Endothelial cell of umbilical vein (primary cell): ENCODE data around the gene TRIM39. TPM values are rescaled to one million over a fixed set of nuclear protein-coding genes. Genes with fewer than 3 reads are reported as not detected.
A peak's percentile ranks its signal among the peaks of the same experiment; 100 is the strongest.

Experiments
- BruUV-seq: library from RNA; stranded (reverse); fragments of 400-500 nt; replicated peaks from 2 replicates; lab custom pipeline; 2021; lab: Mats Ljungman, UMichigan
- CTCF ChIA-PET: fragments of 300-600, 350-600 bp; sonication (Branson Sonifier 250); formaldehyde crosslinking; loops from one replicate; lab custom pipeline; 2021; ENCODE audit warnings: antibody characterized with exemption, inconsistent platforms; lab: Charles Lee
- POLR2A ChIA-PET: fragments of 300-600, 350-600 bp; sonication (Branson Sonifier 250); formaldehyde crosslinking; loops from one replicate; lab custom pipeline; 2021; ENCODE audit warnings: antibody characterized with exemption, inconsistent platforms; lab: Charles Lee
- DNase-seq: peaks from one replicate; pipeline ENCODE4 v3.0.0-alpha.2; 2011; ENCODE audit warnings: low read depth, low spot score
- FAIRE-seq: peaks from 2 replicates; lab custom pipeline; 2011; peaks lifted over from hg19 to GRCh38; lab: Jason Lieb, UNC
- H2AFZ ChIP-seq: 2 replicates; pipeline ENCODE4 v1.6.0; 2012; ENCODE audit warnings: low read depth, low read length, control low read depth, inconsistent platforms
- H3K27ac ChIP-seq: 2 replicates; pipeline ENCODE4 v1.5.1; 2011; ENCODE audit warnings: low read depth, mild to moderate bottlenecking, control low read depth, low read length, moderate library complexity; ENCODE audit not compliant: insufficient read depth
- H3K27me3 ChIP-seq, 2 experiments: 2 replicates each; pipeline versions ENCODE4 v1.6.0 to v1.6.1; 2011; ENCODE audit warnings: low read length in 2 of 2, mixed read lengths in 1 of 2; ENCODE audit not compliant: control insufficient read depth in 2 of 2, insufficient read depth in 2 of 2
- H3K36me3 ChIP-seq, 2 experiments: 2 replicates in 1 of 2; 3 replicates in 1 of 2; pipeline ENCODE4 v1.5.1; 2011; ENCODE audit warnings: low read length in 2 of 2, mild to moderate bottlenecking in 1 of 2, moderate library complexity in 1 of 2; ENCODE audit not compliant: control insufficient read depth in 2 of 2, insufficient read depth in 2 of 2; ENCODE audit errors: extremely low read depth in 1 of 2
- H3K4me1 ChIP-seq: 3 replicates; pipeline ENCODE4 v1.5.1; 2011; ENCODE audit warnings: mild to moderate bottlenecking, low read length; ENCODE audit not compliant: control insufficient read depth, insufficient read depth; ENCODE audit errors: extremely low read depth
- H3K4me2 ChIP-seq: 2 replicates; pipeline ENCODE4 v1.6.1; 2011; ENCODE audit warnings: low read length, control low read depth, mixed read lengths; ENCODE audit not compliant: insufficient read depth
- H3K4me3 ChIP-seq, 3 experiments: fragments of 200-600 bp in 1 of 3; sonication (generic), shearing (Covaris generic) in 1 of 3; replicated peaks in 1 of 3; 2 replicates each; pipeline ENCODE4 v1.5.1; 2011 to 2016; ENCODE audit warnings: control low read depth in 3 of 3, low read length in 3 of 3, mild to moderate bottlenecking in 2 of 3, inconsistent platforms in 1 of 3, low read depth in 1 of 3, moderate library complexity in 1 of 3; ENCODE audit not compliant: insufficient read depth in 1 of 3
- H3K79me2 ChIP-seq: 2 replicates; pipeline ENCODE4 v1.6.0; 2012; ENCODE audit warnings: low read length, inconsistent platforms; ENCODE audit not compliant: control insufficient read depth, insufficient read depth
- H3K9ac ChIP-seq: replicated peaks from 2 replicates; pipeline ENCODE3; 2011; ENCODE audit warnings: low read length, control low read depth; ENCODE audit not compliant: insufficient read depth; ENCODE audit errors: extremely low read depth
- H3K9me1 ChIP-seq: replicated peaks from 3 replicates; pipeline ENCODE4 v1.6.0; 2011; ENCODE audit warnings: mild to moderate bottlenecking, low read length; ENCODE audit not compliant: control insufficient read depth, insufficient read depth; ENCODE audit errors: extremely low read depth
- H3K9me3 ChIP-seq: replicated peaks from 2 replicates; pipeline ENCODE4 v1.5.1; 2012; ENCODE audit warnings: low read length, inconsistent platforms; ENCODE audit not compliant: control insufficient read depth, insufficient read depth
- H4K20me1 ChIP-seq: replicated peaks from 2 replicates; pipeline ENCODE3; 2011; ENCODE audit warnings: mild to moderate bottlenecking, low read length; ENCODE audit not compliant: control insufficient read depth, insufficient read depth; ENCODE audit errors: extremely low read depth
- CTCF ChIP-seq, 2 donors: IDR thresholded peaks; 1 replicate in 1 of 2; 2 replicates in 1 of 2; pipeline ENCODE4 v1.5.1; 2011; ENCODE audit warnings: low read length in 2 of 2, mild to moderate bottlenecking in 2 of 2, moderate library complexity in 2 of 2, control low read depth in 1 of 2, inconsistent platforms in 1 of 2, low read depth in 1 of 2; ENCODE audit not compliant: insufficient read depth in 1 of 2; ENCODE audit errors: extremely low read depth in 1 of 2
- EZH2 ChIP-seq: IDR thresholded peaks from 2 replicates; pipeline ENCODE4 v1.6.1; 2012; ENCODE audit warnings: borderline replicate concordance, low read depth, mild to moderate bottlenecking, moderate library complexity, low read length, inconsistent platforms; ENCODE audit not compliant: severe bottlenecking
- FOS ChIP-seq: IDR thresholded peaks from 2 replicates; pipeline ENCODE4 v1.6.1; 2011; ENCODE audit warnings: mild to moderate bottlenecking, low read length, moderate library complexity, borderline replicate concordance; ENCODE audit not compliant: insufficient read depth
- GATA2 ChIP-seq: IDR thresholded peaks from 2 replicates; pipeline ENCODE4 v1.7.0; 2011; ENCODE audit warnings: low read depth, mild to moderate bottlenecking, moderate library complexity, mixed read lengths, low read length; ENCODE audit not compliant: insufficient read length, insufficient read depth
- JUN ChIP-seq: IDR thresholded peaks from 2 replicates; pipeline ENCODE4 v1.6.1; 2011; ENCODE audit warnings: borderline replicate concordance, low read depth; ENCODE audit not compliant: insufficient read length, insufficient read depth
- MAX ChIP-seq: IDR thresholded peaks from 2 replicates; pipeline ENCODE4 v1.6.1; 2011; ENCODE audit not compliant: insufficient read depth, insufficient read length
- MYC ChIP-seq: IDR thresholded peaks from one replicate; pipeline ENCODE4 v1.6.1; 2011; ENCODE audit warnings: mild to moderate bottlenecking, low read depth, low read length
- POLR2A ChIP-seq: IDR thresholded peaks from 2 replicates; pipeline ENCODE4 v1.6.1; 2012; ENCODE audit warnings: low read depth, mild to moderate bottlenecking, control low read depth, low read length
- POLR2AphosphoS5 ChIP-seq: IDR thresholded peaks from 2 replicates; pipeline ENCODE4 v1.6.1; 2012; ENCODE audit warnings: low read depth, mild to moderate bottlenecking, control low read depth, low read length, moderate library complexity; ENCODE audit not compliant: insufficient read depth
- dilution Hi-C: fragments of 300-500 bp; cut with MboI; formaldehyde crosslinking; loops from one replicate; pipeline ENCODE4 v1.15.0; 2019; ENCODE audit warnings: low sequenced_read_pairs; ENCODE audit not compliant: extremely low pct_ligation_motif_present
- intact Hi-C: fragments of 100-400 bp; cut with micrococcal nuclease; formaldehyde crosslinking; loops from one replicate; pipeline ENCODE4 v1.10.0; 2022
- polyA plus RNA-seq, 4 experiments: library from polyadenylated mRNA; depleted of rRNA in 3 of 4; stranded (reverse) in 3 of 4; unstranded in 1 of 4; fragments of >200 nt; gene quantifications; 2 replicates each; pipeline versions ENCODE4 v1.2.1 to v1.2.3, GENCODE V29; 2011 to 2012; ENCODE audit warnings: missing spikeins in 1 of 4
- total RNA-seq: library from RNA; stranded (reverse); gene quantifications from 2 replicates; pipeline ENCODE4 v1.2.3, GENCODE V29; 2021

TRIM39 gene
- total and polyA plus RNA-seq, 2 donors (not counting 3 experiments of a cell fraction or from before 2014, with no cell fraction given): 5.6 to 13.1 TPM

DNA sequence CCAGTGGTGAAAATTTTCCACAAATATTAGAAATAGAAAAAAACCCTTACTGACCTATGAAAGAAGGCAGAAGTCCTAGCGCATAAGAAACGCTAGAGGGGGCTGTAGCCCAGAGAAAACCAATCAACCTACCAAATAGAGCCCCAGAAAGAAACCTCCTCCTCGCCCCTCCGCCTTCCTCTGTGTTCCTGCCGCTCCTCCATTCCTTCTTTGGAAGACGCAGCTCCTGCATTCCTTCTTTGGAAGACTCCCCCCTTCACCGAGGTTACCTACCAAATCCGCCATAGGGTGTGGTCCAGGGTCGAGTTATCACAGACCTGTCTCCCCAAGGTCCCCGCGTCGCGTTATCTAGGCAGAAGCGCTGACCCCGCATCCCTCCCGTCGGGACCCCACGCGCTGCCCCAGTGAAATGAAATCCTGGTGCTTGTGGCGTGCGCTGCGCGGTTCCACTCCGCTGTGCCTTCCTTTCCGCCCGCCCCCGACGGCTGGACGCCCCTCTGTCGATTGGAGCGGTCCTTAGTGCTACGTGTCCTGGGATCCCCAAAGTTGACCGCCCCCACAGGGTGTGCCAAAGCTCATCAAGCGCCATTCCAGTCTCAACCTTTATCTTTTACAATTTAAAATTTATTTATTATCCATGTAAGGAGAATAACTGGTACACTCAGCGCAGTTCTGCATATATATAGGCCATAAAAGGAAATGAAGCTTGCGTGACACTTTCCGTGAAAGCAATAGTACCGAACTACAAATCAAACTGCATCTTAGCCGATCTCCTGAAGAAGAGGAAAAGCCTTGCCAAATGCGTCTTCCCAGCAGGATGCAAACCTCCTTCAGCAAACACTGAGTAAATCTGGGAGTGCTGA is 31.2 kb downstream of the TRIM39 start:
- Histone ChIP-seq H4K20me1 (no peaks in the 10 kb centered on the region), H3K4me1 (peaks cover 5% of the 10 kb centered on the region), H2AFZ (peak overlapping the region; percentile 86), H3K4me2 (peak overlapping the region; percentile 73), H3K27me3 (peaks cover 31 to 57% of the 10 kb centered on the region in 2 experiments), H3K36me3 (no peaks in the 10 kb centered on the region), H3K4me3 (peak overlapping the region; percentile 34 to 54 (median 43)), H3K27ac (no peak overlapping the region), H3K79me2 (no peaks in the 10 kb centered on the region), H3K9me3 (no peaks in the 10 kb centered on the region), H3K9ac (no peak overlapping the region), H3K9me1 (no peaks in the 10 kb centered on the region)
- dilution Hi-C loops (no loop called here), intact Hi-C loops (loop anchor here (1.0 kb wide), 2 partner anchors 39 to 95 kb away; no protein-coding TSS in a partner anchor)
- DNase-seq: peak; percentile 71
- FAIRE-seq: peak; percentile 85
- POLR2A ChIA-PET: no interaction called here
- CTCF ChIA-PET: interaction anchor here (0.5 to 3.1 kb wide), 10 partner anchors 9 to 138 kb away, joined by 4 to 48 read pairs (median 5); no protein-coding TSS in a partner anchor
- no TSS peak for BruUV-seq
- no peak for TF ChIP-seq POLR2A
- TF ChIP-seq GATA2: no peak
- no peak for TF ChIP-seq FOS
- TF ChIP-seq POLR2AphosphoS5: no peak
- TF ChIP-seq MAX: no peak
- TF ChIP-seq CTCF (IDR thresholded peaks at IDR 0.05; ENCODE audit: extremely low read depth in 1 of 2, insufficient read depth in 1 of 2, low read depth in 1 of 2, low read length in 2 of 2): peak; percentile 79 to 83
- no peak for TF ChIP-seq MYC
- TF ChIP-seq EZH2: peak; percentile 50
- TF ChIP-seq JUN: no peak
